Stimulated activated naive CD4-positive, alpha-beta T cell (primary cell): ENCODE data around the gene METTL26.
"Not testable (repeated sequence)": the region's sequence is repeated elsewhere in the genome, so short reads cannot be mapped to it uniquely, and the experiment has no call there.

Experiments used
- DNase-seq, 6 experiments: peaks; one replicate each; lab custom pipeline; 2025; lab: John Stamatoyannopoulos, UW

The METTL26 gene

DNA sequence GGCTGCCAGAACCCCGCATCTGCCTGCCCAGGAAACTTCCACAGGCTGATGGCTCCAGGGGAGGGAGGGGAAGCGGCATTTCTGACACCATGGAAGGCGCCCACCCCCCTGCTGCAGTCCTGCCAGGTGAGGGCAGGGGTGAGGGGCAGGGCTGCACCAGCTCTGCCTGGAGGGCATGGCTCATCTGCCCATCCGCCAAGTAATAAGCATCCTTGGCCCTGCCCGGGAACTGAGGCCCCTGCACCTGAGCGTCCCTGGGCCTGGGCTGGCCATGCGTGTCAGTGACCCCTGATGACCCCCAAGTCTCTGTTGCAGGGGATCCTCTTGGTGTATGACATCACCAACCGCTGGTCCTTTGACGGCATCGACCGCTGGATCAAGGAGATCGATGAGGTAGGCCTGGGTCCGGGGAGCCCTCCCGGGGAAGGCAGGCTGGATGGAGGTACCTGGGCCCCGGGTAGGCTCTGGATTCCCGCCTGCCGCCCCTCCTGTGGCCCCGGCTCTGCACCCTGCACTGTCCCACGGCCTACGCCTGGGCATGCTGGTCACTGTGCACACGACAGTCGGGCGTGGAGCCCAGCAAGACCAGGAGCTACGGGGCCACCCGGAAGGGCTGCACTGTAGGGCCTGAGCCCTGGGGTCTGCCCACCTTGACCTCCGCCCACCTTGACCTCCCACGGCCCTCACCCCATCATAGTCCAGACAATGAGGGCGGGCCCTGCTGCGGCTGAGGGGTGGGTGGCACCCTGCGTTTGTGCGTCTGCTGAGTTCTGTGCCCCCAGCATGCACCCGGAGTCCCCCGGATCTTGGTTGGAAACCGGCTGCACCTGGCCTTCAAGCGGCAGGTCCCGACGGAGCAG is 10.8 kb downstream of the METTL26 start:
- DNase-seq = no peak

- DNase-seq = no peak
These were observed 11.5 kb downstream of the METTL26 start for GRCh38 chr16:624526-625070.

GRCh38 chr16:622920-623280 is 13.2 kb downstream of the METTL26 start:
- DNase-seq = no peak

- no peak for DNase-seq
These were observed 14.5 kb downstream of the METTL26 start for GRCh38 chr16:621526-622105.

- DNase-seq = no peak
These were observed 15.2 kb downstream of the METTL26 start for GRCh38 chr16:620700-621525.

GRCh38 chr16:619476-620100 is 16.5 kb downstream of the METTL26 start:
- DNase-seq = no peak

- DNase-seq = no peak
These were observed 18.2 kb downstream of the METTL26 start for GRCh38 chr16:617855-618254.

- no peak for DNase-seq
These were observed 19.1 kb downstream of the METTL26 start for GRCh38 chr16:616733-617586.

DNA sequence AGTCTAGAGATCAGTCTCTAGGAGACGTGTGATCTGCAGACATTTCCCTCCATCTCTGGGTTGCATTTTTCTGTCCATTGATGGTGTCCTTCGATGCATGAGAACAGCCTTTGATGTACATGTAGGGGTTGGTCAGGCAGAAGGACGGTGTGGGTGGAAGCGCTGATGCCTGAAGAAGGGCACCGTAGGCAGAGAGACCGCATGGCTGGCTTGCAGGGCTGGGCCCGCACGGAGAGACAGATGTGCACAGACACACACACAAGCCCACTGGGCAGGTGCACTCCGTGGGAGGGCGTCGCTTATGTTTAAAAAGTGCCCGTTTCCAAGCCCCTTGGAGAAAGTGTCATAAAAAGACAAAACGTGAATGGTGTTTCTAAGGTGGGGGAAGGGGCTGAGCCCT is 21.0 kb downstream of the METTL26 start:
- no peak for DNase-seq

GRCh38 chr16:610513-611381 is 25.4 kb downstream of the METTL26 start:
- DNase-seq = peak in 5 of 6 experiments; percentile 35 to 54 (median 38)

GRCh38 chr16:609984-610383 is 26.1 kb downstream of the METTL26 start:
- no peak for DNase-seq

GRCh38 chr16:609316-609715 is 26.8 kb downstream of the METTL26 start:
- no peak for DNase-seq

DNA sequence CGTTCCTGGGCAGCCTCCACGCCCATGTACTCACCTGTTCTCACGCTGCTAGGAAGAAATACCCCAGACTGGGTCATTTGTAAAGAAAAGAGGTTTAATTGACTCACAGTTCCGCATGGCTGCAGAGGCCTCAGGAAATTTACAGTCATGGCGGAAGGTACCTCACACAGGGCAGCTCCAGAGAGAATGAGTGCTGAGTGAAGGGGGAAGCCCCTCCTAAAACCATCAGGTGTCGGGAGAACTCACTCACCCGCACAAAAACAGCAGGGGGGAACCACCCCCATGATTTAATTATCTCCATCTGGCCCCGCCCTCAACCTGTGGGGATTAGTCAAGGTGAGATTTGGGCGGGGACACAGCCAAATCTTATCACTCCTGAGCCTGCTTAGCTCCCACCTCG is 28.1 kb downstream of the METTL26 start:
- no peak for DNase-seq

GRCh38 chr16:606656-607307 is 29.3 kb downstream of the METTL26 start:
- DNase-seq = no peak

GRCh38 chr16:603933-604332 is 32.2 kb downstream of the METTL26 start:
- no peak for DNase-seq

GRCh38 chr16:600781-601180 is 35.3 kb downstream of the METTL26 start:
- DNase-seq = no peak

- no peak for DNase-seq
These were observed 37.0 kb downstream of the METTL26 start for GRCh38 chr16:598823-599739.

GRCh38 chr16:597655-598054 is 38.5 kb downstream of the METTL26 start:
- DNase-seq = not testable (repeated sequence)

- DNase-seq = no peak
These were observed 39.4 kb downstream of the METTL26 start for GRCh38 chr16:596736-597060.
